ENCODE results near the gene ALDH16A1.

ALDH16A1 gene

DNA sequence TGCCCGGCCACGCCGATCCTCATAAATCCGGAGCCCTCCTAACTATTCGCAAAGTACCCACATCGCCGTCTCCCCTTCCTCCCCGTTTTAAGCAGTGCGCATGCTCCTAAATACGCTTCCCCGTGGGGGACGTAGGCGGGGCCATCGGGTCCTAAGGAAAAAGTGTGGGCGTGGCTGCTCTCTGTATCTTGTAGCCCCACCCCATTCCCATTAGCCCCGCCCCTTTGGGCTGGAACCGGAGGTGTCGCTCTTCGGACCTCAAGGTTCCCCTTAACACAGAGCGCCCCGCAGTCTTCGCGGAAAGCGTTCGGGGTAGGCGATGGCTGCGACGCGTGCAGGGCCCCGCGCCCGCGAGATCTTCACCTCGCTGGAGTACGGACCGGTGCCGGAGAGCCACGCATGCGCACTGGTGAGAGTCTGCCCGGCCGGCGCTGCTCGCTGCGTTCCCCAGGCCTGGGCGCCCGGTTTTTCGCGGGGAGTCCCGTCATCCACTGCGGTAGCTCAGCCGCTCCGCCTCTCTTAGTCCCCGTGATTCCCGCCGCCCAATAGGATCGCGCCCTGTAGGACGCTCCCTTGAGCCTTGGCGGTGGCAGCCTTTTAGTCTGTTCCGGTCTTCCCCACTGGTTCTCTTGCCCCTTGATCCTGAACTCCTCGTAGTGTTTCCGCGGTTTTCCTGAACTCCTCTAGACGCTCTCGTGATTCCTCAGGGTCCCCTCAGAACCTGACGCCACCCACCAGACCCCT lies at the start of gene ALDH16A1:
ALDH16A1 (plus strand) TSS at position 213 of the 744 bp plus-strand sequence; CDS start at position 320, 107 bp downstream.
- peak; percentile 98 for DNase-seq

DNA sequence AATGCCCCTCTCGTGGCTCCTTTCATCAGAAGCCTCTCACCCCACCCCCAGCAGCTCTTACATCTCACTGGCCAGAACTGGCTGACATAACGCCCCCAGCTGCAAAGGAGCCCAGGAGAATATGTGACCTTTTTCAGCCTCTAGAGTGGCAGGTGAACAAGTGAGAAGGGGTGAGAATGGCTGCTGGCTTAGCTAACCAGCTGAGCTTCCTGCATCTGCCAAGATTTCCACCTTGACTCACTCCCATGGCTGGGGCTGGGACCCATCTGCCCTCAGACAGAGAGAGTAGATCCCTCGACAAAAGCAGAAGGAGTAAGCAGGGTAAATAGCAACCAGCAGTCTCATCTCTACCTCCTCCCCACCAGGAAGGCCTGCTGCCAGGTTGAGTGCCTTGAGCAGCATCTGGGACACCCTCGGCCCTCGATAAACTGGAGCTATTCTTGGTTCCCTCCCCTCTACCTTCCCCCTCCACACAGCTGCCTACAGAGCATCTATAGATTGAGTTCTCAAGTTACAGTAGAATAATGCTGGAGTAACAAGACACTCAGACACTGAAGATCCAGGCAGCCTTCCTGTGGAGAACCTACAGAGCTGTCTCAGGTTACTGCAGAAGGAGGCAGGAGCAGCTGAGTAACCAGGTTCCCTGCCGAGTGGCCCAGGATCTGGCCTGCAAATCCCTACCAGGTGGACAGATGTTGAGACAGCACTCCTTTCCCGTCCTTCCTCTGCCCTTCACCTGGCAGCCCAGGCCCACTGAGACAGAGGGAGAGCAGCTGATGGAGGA lies 49.4 kb upstream of the ALDH16A1 start:
- peak; percentile 100 for DNase-seq

DNA sequence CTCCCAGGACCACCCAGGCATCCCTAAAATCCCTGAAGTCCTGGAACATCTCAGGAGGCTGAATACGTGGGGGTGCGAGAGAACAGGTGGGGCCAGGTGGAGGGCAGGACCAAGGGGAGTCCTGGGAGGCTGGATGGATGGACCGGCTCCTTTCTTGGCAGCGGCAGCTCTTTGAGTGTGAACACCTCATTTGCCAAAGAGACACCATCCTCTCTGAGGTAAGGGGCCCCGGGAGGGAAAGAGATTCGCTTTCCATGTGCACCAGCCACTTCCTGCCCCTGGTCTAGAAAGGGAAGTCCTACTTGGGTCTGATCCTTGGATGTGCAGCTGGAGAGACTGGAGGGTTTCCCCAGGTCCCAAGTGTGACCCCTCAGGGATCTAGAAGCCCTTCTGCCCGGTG lies 45.9 kb upstream of the ALDH16A1 start:
- DNase-seq, result no peak

DNA sequence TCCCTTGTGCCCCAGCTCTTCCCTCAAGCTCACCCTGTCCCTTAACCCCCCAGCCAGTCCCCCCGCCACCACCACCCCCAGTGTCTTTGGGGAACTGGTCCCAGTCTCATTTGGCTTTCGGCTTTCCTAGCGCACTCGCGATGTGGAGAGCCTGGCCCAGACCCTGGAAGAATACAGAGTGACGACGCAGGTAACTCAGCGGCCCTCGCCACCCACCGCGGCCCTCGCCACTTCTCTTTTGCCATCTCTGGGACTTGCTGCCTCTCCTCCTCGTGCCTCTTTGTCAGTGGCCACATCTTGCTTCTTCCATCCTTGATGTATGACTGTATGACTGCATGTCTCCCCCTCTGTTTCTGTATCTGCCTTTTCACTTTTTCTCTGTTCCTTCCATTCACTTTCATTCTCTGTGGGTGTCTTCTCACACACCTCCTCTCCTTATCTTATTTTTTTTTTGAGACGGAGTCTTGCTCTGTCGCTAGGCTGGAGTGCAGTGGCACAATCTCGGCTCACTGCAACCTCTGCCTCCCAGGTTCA lies 45.5 kb upstream of the ALDH16A1 start:
- no peak for DNase-seq

DNA sequence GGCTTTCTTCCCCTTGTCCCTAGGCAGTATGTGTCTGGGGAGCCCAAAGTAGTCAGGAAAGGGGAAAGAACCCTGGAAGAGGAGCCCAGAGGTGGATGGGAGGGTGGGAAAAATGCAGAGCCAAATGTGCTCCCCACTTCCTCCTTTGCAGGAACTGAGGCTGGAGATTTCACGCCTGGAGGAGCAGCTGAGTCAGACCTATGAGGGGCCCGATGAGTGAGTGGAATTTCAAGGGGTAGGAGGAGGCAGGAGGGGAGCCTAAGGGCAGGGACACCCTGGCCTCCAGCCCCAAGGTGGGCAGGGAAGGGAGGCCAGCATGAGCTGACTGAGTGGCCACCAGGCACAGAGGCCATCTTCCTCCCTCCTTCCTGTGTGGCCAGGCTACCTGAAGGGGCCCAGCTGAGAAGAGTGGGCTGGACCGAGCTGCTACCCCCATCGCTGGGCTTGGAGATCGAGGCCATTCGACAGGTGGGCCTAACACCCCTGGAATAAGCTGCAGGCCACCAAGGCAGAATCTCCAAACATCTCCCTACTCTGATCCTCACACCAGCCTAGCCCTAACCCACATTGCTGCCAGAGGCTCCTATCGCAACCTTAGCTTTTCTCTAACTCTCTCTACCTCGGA lies 44.1 kb upstream of the ALDH16A1 start:
- no peak for DNase-seq

DNA sequence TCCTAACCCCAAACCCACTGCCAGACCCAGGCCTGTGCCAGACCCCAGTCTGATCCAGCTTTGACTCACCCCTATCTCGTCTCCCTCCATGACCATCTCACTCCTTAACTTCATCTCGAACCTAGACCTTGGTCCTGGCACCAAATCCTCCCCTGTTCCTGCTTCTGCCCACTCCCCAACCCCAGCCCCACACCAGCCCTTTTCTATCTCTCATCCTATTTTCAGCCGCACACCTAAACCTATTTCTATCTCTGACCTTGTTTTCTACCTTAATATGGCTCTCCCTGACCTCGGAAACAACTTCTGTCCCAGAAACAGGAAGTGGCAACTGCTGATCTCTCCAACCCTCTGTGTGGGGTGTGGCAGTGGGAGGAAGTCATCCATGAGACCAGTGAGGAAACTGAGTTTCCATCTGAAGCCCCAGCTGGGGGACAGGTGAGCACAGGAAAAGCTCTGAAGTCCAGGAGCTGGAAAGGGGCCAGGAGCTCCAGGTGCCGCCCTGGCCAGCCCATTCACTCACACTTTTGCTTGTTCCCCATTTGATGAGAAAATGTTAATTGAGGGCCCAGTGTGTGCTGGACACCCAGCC lies 43.5 kb upstream of the ALDH16A1 start:
- DNase-seq, result no peak

DNA sequence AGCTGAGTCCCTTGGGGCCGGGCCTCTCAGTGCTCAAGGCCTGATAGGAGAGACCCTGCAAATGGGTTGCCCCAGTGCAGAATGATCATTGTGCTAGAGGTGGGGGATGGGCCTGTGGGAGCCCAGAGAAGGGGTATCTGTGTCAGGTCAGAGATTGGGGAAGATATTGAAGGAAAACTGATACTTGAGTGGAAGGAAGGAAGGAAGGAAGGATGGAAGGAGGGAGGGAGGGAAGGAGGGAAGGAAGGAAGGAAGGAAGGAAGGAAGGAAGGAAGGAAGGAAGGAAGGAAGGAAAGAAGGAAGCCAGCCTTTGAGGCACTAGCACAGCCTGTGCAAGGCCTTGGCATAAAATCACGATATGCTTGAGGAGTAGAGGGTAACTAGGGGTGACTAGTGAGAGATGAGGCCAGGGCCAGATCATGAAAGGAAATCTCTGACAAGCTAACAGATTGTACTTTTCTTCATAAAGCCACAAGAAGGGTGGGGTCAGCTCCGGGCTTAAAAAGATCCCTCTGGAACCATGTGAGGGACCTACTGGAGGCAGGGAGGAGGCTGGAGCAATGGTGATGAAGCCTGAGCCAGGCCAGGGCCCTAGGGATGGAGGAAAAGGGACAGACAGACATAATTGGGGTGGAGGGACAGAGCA lies 41.2 kb upstream of the ALDH16A1 start:
- no peak for DNase-seq

DNA sequence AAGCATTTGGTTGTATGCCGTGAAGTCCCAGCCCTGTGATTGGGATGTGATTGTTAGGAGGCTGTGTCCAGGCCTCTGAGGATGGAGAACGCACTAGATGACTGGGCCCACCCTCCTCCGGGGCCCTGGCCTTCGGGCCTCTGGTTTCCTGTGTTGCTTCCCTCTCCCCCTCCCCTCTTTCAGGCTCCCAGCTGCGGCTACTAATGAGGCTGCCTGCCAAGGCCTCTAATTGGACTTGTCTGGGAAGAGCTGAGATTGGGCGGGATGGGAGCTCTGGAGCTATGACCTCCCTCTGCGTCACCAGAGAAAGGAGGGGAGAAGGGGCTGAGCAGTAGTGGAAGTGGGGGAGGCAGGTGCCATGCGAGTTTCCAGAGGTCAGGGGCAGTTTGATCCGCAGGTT lies 39.7 kb upstream of the ALDH16A1 start:
- DNase-seq, result no peak

DNA sequence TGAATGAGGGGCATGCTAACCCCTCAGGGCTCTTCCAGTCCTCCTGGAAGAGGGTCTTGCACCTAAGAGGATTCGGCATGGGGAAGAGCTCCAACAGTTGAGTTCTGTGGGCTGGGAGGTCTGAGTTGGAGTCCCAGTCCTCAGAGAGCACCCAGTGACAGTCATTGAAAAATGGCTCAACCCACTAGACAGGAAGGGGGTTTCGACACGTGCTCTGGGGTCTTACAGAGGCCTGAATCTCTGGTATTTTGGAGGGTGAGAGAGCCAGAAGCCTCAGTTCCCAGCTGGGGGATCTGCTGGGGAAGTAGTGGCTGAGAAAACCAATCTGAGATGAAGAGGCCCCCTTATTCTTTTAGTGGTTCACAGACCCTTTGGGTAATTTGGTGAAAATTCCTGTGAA lies 38.8 kb upstream of the ALDH16A1 start:
- DNase-seq, result no peak

DNA sequence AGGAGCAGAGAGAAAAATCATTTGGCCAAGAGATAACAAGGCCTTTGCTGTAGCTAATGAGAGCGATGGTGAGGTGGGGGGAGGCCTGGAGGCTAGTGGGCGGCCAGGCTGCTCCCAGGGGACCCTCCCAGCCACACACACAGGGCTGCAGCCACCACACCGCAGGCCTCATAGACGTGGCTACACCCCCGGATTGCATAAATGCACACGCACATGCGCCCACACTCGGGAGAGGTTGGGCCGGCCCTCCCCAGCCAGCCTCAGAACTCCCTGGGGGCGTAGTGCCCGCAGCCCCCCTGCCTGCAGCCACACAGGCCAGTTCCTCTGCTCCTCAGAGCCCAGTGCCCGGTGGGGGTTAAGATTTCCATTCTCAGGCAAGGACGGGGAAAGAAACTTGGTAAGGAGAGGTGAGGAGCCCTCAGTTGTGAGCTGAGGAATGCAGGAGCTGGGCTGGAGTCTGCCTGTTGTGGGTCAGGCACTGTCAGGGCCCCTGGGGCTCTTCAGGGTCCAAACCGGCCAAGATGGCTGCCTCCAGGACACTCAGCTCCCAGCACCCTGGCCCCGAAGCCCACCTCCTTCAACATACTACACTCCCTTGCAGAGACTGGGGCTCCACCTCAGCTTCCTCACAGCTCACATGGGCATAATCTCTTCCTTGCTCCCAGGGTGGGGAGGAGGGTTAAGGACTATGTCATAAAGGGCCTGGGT lies 37.8 kb upstream of the ALDH16A1 start:
- DNase-seq, result no peak

DNA sequence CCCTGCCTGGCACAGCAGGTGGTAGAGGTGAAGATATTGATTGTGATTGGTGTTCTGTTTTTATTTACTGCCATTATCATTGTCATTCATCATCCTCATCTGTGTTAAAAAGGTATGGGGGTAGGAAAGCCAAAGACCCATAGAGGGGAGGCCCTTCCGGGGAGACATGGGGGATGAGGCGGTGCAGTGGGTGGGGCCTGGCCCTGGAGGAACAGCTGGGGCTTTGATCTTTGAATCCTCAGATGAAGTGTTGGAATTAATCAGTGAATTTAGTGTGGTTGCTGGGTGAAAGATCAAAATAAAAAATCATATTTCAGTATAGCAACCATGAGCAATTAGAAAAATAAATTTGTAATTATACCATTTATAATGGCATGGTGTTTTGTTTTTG lies 37.2 kb upstream of the ALDH16A1 start:
- no peak for DNase-seq

DNA sequence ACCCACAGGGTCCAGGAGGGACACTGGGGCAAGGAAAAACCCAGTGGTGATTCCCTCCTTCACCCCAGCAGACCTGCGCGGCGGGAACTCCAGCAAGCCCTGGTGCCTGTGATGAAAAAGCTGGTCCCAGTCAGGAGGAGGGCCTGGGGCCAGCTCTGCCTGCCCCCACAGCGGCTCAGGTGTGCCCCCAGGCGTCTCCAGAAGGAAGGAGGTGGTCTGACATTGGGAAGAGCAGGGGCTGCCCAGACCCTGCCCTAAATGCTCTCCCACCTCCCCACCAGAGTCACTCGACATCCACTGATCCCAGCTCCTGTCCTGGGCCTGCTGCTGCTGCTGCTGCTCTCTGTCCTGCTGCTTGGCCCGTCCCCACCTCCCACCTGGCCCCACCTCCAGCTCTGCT lies 35.9 kb upstream of the ALDH16A1 start:
- DNase-seq, result no peak

DNA sequence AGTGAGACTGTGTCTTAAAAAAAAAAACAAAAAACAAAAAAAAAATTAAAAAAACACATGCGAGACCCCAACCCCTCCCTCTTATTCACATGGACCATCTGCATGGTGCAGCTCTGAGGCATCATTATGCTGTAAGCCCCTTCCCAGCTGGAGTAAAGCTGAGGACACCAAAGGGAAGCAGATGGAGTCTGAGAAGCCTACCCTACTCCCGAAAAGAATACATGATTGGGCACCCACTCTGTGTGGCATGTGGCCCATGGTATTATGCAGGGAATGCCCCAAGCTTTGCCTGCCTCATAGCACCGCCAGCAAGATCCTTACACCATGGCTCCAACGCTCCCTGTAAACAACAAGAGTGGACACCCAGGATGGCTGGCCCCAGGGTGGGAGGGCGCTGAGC lies 34.5 kb upstream of the ALDH16A1 start:
- DNase-seq, result no peak

DNA sequence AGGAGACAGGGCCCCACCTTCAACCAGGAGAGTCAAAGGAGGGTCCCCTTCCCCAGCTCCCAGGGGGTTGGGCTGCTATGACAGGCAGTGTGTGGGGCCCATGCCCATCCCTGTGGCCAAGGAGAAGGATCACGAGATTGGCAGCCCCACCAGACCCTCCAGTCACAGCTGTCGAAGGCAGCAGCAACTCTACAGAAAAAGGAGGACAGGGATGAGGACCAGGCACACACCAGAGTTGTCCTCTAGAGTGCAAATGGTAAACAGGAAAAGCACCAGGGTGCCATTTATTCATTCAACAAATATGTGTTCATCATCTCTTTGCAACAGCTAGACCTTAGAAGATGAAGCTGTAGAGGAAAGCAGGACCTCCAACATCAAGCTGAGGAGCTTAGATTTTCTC lies 33.9 kb upstream of the ALDH16A1 start:
- no peak for DNase-seq

DNA sequence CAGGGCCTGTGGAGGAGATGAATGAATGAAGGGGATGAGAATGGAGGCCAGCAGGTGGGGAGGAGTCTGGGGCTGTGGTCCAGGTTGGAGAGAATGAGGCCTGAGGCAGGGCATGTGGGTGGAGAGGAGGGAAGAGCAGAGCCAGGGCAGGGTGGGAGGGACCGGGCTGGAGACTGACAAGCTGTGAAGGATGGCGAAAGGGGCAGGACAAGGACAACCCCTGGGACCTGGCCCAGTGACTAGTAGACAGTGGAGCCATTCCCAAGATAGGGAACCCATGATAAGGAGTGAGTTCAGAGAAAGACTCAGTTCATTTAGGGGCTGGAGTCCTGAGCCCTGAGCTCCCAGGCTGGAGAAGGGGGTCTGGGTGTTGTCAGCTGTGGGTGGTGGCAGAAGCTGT lies 32.8 kb upstream of the ALDH16A1 start:
- DNase-seq, result no peak

DNA sequence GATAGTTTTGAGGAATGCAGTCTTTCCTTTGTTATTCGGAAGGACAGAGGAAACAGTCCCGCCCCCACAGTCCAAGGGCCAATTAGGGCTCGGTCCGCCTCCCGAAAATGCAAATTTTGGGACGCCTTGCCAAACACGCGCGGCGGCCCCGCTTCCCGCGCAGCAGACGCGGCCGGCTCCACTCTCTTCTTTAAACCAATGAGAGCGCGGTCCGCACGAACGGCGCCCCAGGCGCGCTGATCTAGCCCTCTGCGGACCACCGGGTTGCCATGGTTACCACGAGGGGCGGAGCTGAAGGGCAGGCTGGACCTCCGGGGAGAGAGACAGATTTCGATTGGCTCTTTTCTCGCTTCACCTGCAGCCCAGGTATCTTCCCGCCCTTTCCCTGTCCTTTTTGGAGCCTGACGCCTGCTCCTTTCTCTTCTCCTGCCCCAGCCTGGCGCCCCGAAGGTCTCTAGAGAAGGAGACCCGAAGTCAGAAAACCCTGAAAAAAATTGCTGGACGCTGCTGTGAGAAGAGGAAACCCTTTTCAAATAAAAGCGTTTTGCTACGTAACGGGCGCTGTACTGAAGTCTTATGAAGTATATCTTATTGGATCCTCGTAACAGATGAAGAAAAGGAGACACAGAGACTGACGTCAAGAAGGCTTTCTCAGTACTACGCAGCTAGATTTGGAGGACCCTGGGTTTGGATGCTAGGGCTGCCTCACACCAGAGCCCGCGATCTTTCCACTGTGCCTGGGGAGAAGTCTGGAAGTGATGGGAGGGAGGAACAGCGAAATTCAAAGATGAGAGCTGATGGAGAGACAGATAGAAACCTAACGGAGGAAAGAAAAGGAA lies 31.8 kb upstream of the ALDH16A1 start:
- no peak for DNase-seq

DNA sequence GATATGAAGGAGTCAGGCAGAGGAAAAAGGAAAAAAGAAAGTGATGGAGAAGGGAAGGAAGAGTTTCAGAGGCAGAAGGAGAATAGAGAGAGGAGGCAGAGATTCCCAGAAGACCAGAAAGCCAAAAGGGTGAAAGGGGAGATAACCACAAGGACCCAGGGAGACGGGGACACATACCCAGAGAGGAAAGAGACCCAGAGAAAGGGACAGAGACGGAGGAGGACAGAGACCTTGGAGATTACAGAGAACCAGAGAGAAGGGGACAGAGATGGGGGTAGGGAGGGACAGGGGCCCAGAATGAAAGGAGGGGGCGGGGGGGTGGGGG lies 31.2 kb upstream of the ALDH16A1 start:
- no peak for DNase-seq

DNA sequence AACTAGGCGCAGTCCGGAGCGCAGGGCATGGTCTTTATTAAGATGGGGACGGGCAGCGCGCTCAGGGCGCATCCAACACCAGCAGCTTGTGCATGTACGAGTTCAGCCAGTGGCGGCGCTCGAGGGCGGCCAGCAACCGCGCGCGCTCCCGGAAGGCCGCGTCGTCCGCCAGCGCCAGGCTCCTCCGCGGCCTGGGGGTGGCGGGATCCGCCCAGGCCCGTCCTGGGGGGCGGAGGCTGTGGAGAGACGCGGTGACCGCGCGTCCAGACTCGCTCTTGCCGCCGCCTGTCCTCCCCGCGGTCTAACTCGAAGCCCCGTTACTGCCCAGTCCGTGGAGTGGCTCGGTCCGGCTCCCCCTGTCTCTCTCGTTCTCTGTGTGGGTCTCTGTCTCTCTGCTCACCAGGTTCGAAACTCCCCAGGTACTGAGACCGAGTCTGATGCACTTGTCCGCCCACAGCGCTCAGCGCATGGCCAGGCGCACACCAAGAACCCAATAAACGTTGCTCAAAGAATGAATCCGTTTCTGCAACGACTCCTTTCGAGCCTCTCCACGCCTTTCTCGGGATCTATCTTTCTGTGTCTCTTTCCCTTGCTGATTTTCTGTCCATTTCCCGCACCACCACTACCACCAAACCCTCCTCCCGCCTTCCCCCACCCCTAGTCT lies 30.5 kb upstream of the ALDH16A1 start:
- no peak for DNase-seq

DNA sequence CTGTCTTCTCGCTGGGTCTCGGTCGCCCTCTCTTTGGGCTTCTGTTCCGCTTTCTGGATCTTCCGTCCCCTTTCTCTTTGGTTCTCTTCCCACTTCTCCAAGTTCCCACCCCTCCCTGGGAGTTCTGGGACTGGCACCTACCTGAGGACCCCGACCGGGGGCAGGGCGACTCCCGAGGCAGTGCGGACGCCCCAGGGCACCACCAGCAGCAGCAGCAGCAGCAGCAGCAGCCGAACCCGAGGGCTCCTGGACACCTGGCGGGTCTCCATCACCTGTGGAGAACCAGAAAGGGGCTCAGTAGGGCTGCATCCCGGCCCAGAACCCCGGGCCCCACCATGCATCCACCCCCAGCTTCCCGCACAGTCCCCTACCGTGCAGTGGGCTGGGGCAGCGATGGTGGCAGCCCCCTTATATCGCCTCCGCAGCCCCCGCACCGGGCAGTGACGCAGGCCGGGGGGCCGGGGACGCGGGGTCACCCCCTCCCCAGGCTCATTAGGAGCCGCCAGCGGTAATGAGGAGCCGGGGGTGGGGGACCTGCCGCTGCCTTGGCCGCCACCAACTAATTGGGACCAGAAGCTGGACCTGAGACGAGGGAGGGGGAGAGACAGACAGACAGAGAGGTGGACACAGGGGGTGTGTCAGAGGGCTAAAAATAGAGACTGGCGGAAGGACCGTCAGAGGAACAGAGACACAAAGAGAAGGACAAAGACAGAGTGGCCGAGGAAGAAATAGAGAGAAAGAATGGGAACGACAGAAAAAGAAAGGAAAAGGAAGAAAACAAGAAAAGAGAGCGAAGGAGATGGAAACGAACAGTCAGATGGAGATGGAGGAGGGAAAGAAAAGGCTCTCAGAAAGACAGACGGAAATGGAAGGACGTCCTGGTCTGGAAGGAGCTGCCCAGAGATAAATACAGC lies 29.7 kb upstream of the ALDH16A1 start, which contains the start of gene PTH2:
PTH2 (minus strand) TSS at position 371 of the 914 bp plus-strand sequence; CDS start at position 269, 102 bp downstream.
- no peak for DNase-seq

DNA sequence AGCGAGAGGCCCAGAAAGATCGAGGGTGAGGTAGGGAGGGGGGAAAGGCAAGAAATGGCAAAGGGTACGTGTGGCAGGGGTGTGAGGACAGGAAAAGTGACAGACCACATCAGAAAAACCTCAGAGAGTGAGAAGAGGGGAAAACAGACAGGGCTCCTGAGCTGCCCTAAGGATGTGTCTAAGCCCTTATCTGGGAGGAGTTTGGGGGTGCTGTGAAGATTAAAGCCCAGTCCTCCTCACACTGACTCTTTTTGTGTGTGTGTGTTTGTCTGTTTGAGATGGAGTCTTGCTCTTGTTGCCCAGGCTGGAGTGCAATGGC lies 29.1 kb upstream of the ALDH16A1 start:
- DNase-seq, result no peak

Measured in NCI-H2171 treated with DMSO at 0.1 percent for 48 hours (cell line).